ENCODE results near the gene PGAM2. TPM values are rescaled to one million over a fixed set of nuclear protein-coding genes. Genes with fewer than 3 reads are reported as not detected.

The PGAM2 gene
- total RNA-seq = 0.52 and 3.3 TPM in 2 replicates

DNA sequence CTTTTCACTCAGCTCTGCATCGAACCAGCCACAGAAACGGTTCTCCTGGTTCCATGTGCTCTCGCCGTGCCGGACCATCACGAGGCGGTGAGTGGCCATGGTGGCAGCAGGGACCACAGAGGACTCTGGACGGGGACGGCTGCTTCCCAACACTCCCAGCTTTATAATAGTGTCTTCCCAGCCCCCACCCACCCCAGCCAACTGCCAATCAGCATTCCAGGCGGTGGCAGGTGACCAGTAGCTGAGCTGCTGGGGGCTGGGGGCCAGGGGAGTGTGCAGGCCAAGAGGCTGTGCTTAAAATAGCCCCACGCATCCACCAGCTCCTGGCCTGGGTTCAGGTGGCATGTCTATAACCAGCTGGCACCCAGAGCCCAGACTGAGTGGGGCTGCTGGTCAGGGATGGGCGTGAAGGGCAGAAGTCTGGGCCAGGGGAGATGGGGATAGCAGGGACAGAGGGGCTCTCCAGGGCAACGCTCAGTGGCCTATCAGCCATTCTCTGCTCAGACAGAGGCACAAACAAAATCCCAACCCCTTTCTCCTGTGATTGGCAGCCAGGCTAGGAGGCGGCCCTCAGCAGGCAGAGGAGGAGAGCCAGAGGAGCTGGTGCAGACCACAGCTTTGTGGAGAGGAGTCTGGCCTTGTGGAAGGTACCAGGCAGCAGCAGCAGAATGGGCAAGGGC, at the start of gene PGAM2:
PGAM2 (minus strand) TSS at position 137 of the 680 bp plus-strand sequence; CDS start at position 99, 38 bp downstream.

GRCh38 chr7:44103923-44104859, 38.8 kb upstream of the PGAM2 start, which contains the start of gene AEBP1:
TSS of gene AEBP1 (plus strand) at chr7:44104345. CDS start at chr7:44104666, 321 bp downstream.

DNA sequence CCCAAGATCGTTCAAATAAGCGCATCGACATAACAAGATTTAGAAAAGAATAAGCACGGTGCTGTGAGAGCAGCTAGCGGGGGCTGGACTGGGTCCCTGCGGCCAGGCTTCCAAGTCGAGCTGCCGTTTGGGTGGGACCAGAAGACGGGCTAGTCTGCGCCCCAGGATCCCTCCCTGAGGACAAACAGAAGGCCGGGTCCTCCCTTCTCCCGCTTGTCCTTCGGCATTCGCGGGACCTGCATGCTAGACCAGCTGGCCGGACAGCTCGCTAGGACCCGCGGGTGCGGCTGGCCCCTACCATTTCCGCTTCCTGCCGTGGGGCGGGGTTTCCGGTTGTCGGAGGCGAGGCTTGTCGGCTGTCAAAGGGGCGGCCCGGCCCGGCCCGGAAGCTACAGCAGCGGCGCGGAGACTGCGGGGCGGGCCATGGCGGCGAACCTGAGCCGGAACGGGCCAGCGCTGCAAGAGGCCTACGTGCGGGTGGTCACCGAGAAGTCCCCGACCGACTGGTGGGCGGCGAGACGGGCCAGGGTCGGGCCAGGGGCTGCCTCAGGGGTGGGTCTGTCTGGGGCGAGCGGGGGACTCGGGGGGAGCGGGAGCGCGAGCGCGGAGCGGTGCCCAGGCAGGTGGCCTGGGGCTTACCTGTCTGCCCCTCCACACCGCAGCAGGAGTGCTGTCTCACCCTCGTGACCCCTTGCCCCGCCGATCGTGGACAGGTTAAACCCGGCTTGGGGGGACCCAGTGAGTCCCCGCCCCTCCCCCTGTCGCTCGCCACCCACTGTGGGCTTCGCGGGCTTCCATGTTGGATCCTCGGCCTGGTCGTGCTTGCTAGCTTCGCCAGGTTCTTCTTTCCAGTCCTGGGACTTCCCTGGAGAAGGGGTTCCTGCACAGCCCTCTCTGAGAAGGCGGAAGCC, 20.8 kb downstream of the PGAM2 start, which contains the start of gene DBNL:
DBNL (plus strand) TSS at position 388 of the 911 bp plus-strand sequence; CDS start at position 424, 36 bp downstream.

Other genes with a start within 250 kb of the PGAM2 start
- gene MRPS24, start 196.1 kb downstream of the PGAM2 start, total RNA-seq = 54.7 and 56.6 TPM in 2 replicates
- gene URGCP, start 159.0 kb downstream of the PGAM2 start, total RNA-seq = 29.5 and 35.7 TPM in 2 replicates
- gene UBE2D4, start 139.1 kb downstream of the PGAM2 start, total RNA-seq = 14.6 and 23.3 TPM in 2 replicates
- not detected in 2 replicates for gene SPDYE1, start 67.7 kb downstream of the PGAM2 start, total RNA-seq
- gene DBNL, start 20.9 kb downstream of the PGAM2 start, total RNA-seq = 138 and 153 TPM in 2 replicates
- gene POLM, start 17.0 kb upstream of the PGAM2 start, total RNA-seq = 16.6 and 18.7 TPM in 2 replicates
- 241 and 333 TPM in 2 replicates for gene AEBP1, start 38.8 kb upstream of the PGAM2 start, total RNA-seq
- gene POLD2, start 58.0 kb upstream of the PGAM2 start, total RNA-seq = 91.0 and 92.2 TPM in 2 replicates
- gene MYL7, start 75.8 kb upstream of the PGAM2 start, total RNA-seq = not detected in 2 replicates
- gene GCK, start 123.9 kb upstream of the PGAM2 start, total RNA-seq = 1.0 and 1.4 TPM in 2 replicates
- 99.3 and 123 TPM in 2 replicates for gene YKT6, start 135.4 kb upstream of the PGAM2 start, total RNA-seq